Lower leg skin (tissue), 4 donors: ENCODE data around the gene PLCH1. TPM values are rescaled to one million over a fixed set of nuclear protein-coding genes. Genes with fewer than 3 reads are reported as not detected.

Source experiments
- DNase-seq, 2 donors: peaks; one replicate each; pipeline ENCODE4 v3.0.0-alpha.2; 2019; ENCODE audit warnings: low spot score in 2 of 2
- H3K4me3 ChIP-seq: fragments of 200-600 bp; sonication (generic); 2 replicates; pipeline ENCODE4 v1.5.1; 2017; ENCODE audit warnings: mild to moderate bottlenecking, low read depth; ENCODE audit not compliant: poor library complexity, severe bottlenecking
- POLR2A ChIP-seq, 2 donors: fragments of 450-650 bp; IDR thresholded peaks; one replicate each; pipeline ENCODE4 v1.6.1; 2016 to 2017; ENCODE audit warnings: antibody characterized with exemption in 2 of 2, mild to moderate bottlenecking in 1 of 2, moderate library complexity in 1 of 2
- WGBS, 2 donors: methylation state at CpG; one replicate each; pipeline ENCODE4 v1.1.5; 2018; 5-methylcytosine and 5-hydroxymethylcytosine counted together
- intact Hi-C: fragments of 100-400 bp; cut with DNase I; formaldehyde crosslinking; loops from one replicate; pipeline ENCODE4 v1.15.0; 2023; ENCODE audit warnings: low total_unique reads
- total RNA-seq, 4 donors: library from RNA; depleted of rRNA; stranded (reverse); fragments of >200 nt; gene quantifications; one replicate each; pipeline ENCODE4 v1.1.0, GENCODE V29; 2016
- TF ChIP-seq, protein P1 (sequence below), 3 donors: fragments of 450-650 bp; IDR thresholded peaks; one replicate each; pipeline ENCODE4 v1.5.1; 2016; ENCODE audit warnings: antibody characterized with exemption in 3 of 3, mild to moderate bottlenecking in 3 of 3, moderate library complexity in 2 of 3

The PLCH1 gene
- total RNA-seq, 4 donors from 2014 or later, result 0.55 to 1.2 (median 0.79) TPM

DNA sequence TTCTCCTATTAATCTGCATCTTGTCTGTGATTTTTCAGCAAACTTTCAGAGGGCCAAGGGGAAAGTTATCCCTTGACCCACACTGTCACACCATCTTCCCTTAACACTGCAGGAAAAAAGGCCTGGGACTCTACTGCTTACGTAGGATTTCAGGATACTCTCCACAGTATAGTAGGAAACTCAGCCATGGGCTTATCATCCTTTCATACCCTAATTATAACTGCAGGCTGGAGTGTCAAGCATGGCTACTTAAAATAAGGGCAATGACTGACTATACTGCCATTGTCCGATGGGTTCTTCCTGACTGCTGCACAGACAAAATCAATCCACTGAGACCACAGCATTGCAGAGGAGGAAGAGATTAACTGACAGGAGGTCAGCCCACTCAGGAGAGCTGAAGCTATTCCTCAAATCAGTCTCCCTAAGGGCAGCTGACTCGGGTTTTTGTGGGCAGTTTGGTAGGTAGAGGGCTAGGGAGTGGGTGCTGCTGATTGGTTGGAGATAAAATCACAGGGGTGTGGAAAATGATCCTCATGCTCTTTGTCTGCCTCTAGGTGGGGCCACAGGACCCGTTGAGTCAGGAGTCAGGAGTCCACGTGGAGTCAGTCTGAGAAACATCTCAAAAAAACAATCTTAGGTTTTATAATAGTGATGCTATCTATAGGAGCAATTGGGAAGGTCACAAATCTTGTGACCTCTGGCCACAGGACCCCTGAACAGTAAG lies 333.2 kb downstream of the PLCH1 start:
- no peak for DNase-seq
- no peak overlapping the region for H3K4me3 ChIP-seq
- intact Hi-C loops, result no loop called here
- TF ChIP-seq, protein P1, sequence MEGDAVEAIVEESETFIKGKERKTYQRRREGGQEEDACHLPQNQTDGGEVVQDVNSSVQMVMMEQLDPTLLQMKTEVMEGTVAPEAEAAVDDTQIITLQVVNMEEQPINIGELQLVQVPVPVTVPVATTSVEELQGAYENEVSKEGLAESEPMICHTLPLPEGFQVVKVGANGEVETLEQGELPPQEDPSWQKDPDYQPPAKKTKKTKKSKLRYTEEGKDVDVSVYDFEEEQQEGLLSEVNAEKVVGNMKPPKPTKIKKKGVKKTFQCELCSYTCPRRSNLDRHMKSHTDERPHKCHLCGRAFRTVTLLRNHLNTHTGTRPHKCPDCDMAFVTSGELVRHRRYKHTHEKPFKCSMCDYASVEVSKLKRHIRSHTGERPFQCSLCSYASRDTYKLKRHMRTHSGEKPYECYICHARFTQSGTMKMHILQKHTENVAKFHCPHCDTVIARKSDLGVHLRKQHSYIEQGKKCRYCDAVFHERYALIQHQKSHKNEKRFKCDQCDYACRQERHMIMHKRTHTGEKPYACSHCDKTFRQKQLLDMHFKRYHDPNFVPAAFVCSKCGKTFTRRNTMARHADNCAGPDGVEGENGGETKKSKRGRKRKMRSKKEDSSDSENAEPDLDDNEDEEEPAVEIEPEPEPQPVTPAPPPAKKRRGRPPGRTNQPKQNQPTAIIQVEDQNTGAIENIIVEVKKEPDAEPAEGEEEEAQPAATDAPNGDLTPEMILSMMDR (IDR thresholded peaks at IDR 0.05), result no peak
- WGBS, 2 donors, result 79 to 80% methylated on average over 5 of the region's 5 CpGs

DNA sequence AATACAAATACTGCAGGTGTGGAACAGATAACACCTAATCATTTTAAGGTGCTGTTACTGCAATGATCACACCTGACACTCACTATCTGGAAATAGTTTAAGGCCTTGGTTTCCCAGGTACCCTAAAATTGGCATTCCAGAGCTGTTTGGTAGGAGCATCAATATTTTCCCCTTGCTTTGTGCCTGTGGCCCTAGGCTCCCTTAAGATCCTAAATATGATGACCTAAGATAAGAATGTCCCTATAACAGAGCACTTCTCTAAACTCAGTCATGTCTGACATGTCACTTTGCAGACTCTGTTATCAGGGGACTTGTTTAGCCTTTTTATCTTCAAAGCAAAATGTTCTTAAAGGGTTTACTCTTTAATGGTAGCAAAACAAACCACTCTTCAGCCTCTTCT lies 335.5 kb downstream of the PLCH1 start:
- TF ChIP-seq, protein P1 (IDR thresholded peaks at IDR 0.05), result no peak
- no peak for TF ChIP-seq POLR2A (IDR thresholded peaks at IDR 0.05)
- DNase-seq, result no peak
- H3K4me3 ChIP-seq, result no peak overlapping the region
- intact Hi-C loops, result no loop called here

DNA sequence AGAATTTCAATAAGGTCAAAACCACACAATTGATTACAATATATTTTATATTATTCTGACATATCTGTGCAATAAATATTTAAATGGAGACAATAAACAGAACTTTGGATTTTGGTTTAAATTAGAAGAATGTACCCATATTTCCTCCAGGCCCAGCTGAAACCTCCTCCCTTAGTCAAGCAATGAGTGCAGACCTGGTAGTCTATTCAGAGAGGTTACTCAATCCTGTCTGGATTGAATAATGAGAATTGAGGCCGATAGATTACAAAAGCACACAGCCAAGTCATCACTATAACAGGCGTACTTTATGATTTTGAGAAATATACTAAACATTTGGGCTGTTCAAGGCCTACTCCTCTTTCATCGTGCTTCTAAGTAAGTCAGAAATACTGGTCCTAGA lies 336.9 kb downstream of the PLCH1 start:
- DNase-seq, result no peak
- TF ChIP-seq, protein P1 (IDR thresholded peaks at IDR 0.05), result no peak
- no peak for TF ChIP-seq POLR2A (IDR thresholded peaks at IDR 0.05)
- H3K4me3 ChIP-seq, result no peak overlapping the region
- intact Hi-C loops, result no loop called here
- WGBS, 2 donors, result 94 to 95% methylated on average over 3 of the region's 3 CpGs

DNA sequence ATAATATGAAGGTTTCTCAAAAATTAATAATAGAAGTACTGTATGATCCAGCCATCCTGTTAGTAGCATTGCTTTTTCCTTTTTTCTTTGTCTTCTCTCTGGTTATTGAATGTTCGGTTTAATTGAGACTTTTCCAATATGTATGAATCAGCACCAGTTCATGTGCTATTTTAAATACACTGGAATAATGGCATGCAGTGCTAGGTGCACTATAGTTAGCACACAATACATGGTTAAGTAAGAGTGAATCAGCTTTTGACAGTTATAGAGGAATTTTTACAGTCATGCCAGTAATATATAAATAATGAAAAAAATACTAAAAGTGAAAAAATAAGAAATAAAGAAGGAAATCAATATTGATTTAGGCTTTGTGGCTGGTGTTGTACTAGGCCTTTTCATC lies 337.5 kb downstream of the PLCH1 start:
- intact Hi-C loops, result no loop called here
- no peak for DNase-seq
- WGBS, 2 donors, result 53 to 60% methylated on average over 1 of the region's 1 CpG
- TF ChIP-seq, protein P1 (IDR thresholded peaks at IDR 0.05), result no peak
- no peak for TF ChIP-seq POLR2A (IDR thresholded peaks at IDR 0.05)
- H3K4me3 ChIP-seq, result no peak overlapping the region

DNA sequence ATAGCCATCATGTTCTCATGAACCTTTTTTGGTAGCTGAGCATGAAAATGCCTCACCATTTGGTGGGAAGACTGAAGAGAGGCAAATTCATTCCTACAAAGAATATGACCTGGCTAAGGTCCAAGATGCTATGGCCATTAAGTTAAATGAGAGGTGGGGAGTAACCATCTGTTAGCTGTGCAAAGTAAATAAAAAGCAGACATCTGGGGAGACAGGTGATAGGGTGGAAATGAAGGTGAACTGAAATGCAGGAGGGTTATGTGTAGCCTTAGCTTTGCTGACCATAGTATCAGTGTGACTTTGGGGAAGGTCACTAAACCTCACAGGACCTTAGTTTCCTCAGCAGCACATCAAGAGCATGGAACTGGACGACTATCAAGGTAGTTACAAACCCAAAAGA lies 340.4 kb downstream of the PLCH1 start:
- no peak for DNase-seq
- TF ChIP-seq, protein P1 (IDR thresholded peaks at IDR 0.05), result no peak
- no peak for TF ChIP-seq POLR2A (IDR thresholded peaks at IDR 0.05)
- 47 to 80% methylated on average over 1 of the region's 1 CpG for WGBS, 2 donors
- intact Hi-C loops, result no loop called here
- H3K4me3 ChIP-seq, result no peak overlapping the region

DNA sequence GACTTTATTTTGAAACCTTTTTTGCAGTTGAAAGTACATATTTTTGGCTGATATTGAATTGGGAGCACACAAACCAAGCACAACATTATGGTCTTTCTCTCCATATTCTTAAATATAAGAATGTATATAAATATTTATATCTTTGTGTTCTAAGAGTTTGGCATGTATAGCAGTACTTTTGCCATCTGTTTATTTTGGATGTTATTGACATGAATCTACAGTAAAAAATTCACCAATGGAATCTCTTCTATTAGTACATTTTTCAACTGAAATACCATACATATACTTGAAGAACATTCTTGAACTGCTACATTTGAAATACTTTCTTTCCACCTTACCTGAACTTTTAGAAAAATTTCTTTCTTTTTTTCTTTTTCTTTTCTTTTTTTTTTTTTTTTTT lies 342.2 kb downstream of the PLCH1 start:
- no peak overlapping the region for H3K4me3 ChIP-seq
- intact Hi-C loops, result no loop called here
- DNase-seq, result no peak
- TF ChIP-seq, protein P1 (IDR thresholded peaks at IDR 0.05), result no peak
- TF ChIP-seq POLR2A (IDR thresholded peaks at IDR 0.05), result no peak
